Stomach smooth muscle (tissue), 2 donors: ENCODE results near the gene RASL10A.
"Not testable (repeated sequence)": the region's sequence is repeated elsewhere in the genome, so short reads cannot be mapped to it uniquely, and the experiment has no call there.

ENCODE experiments used
- H3K27ac ChIP-seq: one replicate; pipeline ENCODE4 v1.7.0; 2013; ENCODE audit warnings: mild to moderate bottlenecking, low read length, inconsistent platforms
- H3K27me3 ChIP-seq, 2 donors: one replicate each; pipeline ENCODE4 v1.7.0; 2013; ENCODE audit warnings: low read length in 2 of 2; ENCODE audit not compliant: insufficient read depth in 2 of 2, control insufficient read depth in 1 of 2
- H3K36me3 ChIP-seq, 2 donors: one replicate each; pipeline ENCODE4 v1.7.0; 2013; ENCODE audit warnings: low read length in 2 of 2; ENCODE audit not compliant: control insufficient read depth in 2 of 2, insufficient read depth in 2 of 2
- H3K4me1 ChIP-seq: one replicate; pipeline ENCODE4 v1.7.0; 2013; ENCODE audit warnings: low read length; ENCODE audit not compliant: control insufficient read depth, insufficient read depth
- H3K4me3 ChIP-seq, 2 donors: one replicate each; pipeline ENCODE4 v1.7.0; 2013; ENCODE audit warnings: low read length in 2 of 2
- H3K9ac ChIP-seq, 2 donors: one replicate each; pipeline ENCODE4 v1.7.0; 2013; ENCODE audit warnings: low read length in 2 of 2, mild to moderate bottlenecking in 1 of 2
- H3K9me3 ChIP-seq, 2 donors: one replicate each; pipeline ENCODE4 v1.7.0; 2013; ENCODE audit warnings: low read length in 2 of 2; ENCODE audit not compliant: control insufficient read depth in 2 of 2
- donor health status: healthy.
- donor health status: Pancreatic carcinoma.

The RASL10A gene

GRCh38 chr22:29346659-29347058 lies 31.2 kb upstream of the RASL10A start:
- Histone ChIP-seq H3K4me3 (no peak overlapping the region), H3K4me1 (peaks cover 23% of the 10 kb centered on the region), H3K36me3 (peaks cover 48 to 52% of the 10 kb centered on the region in 2 donors), H3K9me3 (no peaks in the 10 kb centered on the region), H3K9ac (no peak overlapping the region), H3K27ac (no peak overlapping the region), H3K27me3 (no peaks in the 10 kb centered on the region)

GRCh38 chr22:29345932-29346331 lies 30.4 kb upstream of the RASL10A start:
- Histone ChIP-seq H3K27ac (no peak overlapping the region), H3K9ac (no peak overlapping the region), H3K4me1 (peaks cover 23% of the 10 kb centered on the region), H3K9me3 (no peaks in the 10 kb centered on the region), H3K27me3 (no peaks in the 10 kb centered on the region), H3K4me3 (no peak overlapping the region), H3K36me3 (peaks cover 46 to 53% of the 10 kb centered on the region in 2 donors)

GRCh38 chr22:29344889-29345288 lies 29.4 kb upstream of the RASL10A start:
- H3K27ac ChIP-seq, H3K9ac ChIP-seq, H3K27me3 ChIP-seq, H3K9me3 ChIP-seq, H3K4me3 ChIP-seq: not testable (repeated sequence)
- H3K36me3 ChIP-seq: peaks cover 45 to 52% of the 10 kb centered on the region in 2 donors
- peaks cover 23% of the 10 kb centered on the region for H3K4me1 ChIP-seq

- Histone ChIP-seq H3K27ac (no peak overlapping the region), H3K36me3 (peaks cover 43 to 50% of the 10 kb centered on the region in 2 donors), H3K4me1 (peaks cover 23% of the 10 kb centered on the region), H3K9ac (no peak overlapping the region), H3K27me3 (no peaks in the 10 kb centered on the region), H3K4me3 (no peak overlapping the region), H3K9me3 (no peaks in the 10 kb centered on the region)
These were observed 28.6 kb upstream of the RASL10A start for GRCh38 chr22:29344137-29344536.

DNA sequence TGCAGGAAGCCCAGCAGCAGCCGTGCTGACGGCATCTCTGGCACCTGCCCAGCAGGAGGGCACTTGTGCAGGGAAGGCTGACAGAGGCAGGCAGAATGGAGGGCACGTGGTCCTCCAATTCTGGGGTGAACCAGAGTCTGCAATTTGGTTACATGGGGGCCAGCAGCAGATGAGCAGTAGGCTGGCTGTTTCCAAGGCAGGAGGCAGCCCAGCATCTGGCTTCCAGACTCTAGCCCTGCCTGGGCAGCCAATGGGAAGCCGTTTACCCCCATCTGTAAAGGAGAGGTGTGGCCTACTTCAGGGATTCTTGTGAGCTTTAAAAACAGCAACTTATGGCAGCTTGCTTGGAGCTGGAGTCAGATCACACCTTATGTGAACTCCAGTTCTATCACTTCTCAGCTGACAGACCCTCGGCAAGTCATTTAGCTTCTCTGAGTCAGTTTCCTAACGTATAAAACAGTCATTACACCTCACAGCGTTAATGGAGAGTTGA lies 27.9 kb upstream of the RASL10A start:
- Histone ChIP-seq H3K9ac (no peak overlapping the region), H3K4me3 (no peak overlapping the region), H3K27ac (no peak overlapping the region), H3K36me3 (peaks cover 41 to 50% of the 10 kb centered on the region in 2 donors), H3K27me3 (no peaks in the 10 kb centered on the region), H3K4me1 (peaks cover 23% of the 10 kb centered on the region), H3K9me3 (no peaks in the 10 kb centered on the region)

- H3K36me3 ChIP-seq: peaks cover 40 to 50% of the 10 kb centered on the region in 2 donors
- no peak overlapping the region for H3K4me3 ChIP-seq
- H3K9ac ChIP-seq: no peak overlapping the region
- no peaks in the 10 kb centered on the region for H3K9me3 ChIP-seq
- H3K27me3 ChIP-seq: no peaks in the 10 kb centered on the region
- H3K27ac ChIP-seq: no peak overlapping the region
- H3K4me1 ChIP-seq: peaks cover 23% of the 10 kb centered on the region
These were observed 27.2 kb upstream of the RASL10A start for GRCh38 chr22:29342577-29343312.

- H3K4me3 ChIP-seq: no peak overlapping the region
- H3K9me3 ChIP-seq: no peaks in the 10 kb centered on the region
- H3K27ac ChIP-seq: no peak overlapping the region
- peaks cover 23% of the 10 kb centered on the region for H3K4me1 ChIP-seq
- no peak overlapping the region for H3K9ac ChIP-seq
- H3K27me3 ChIP-seq: no peaks in the 10 kb centered on the region
- peaks cover 39 to 52% of the 10 kb centered on the region in 2 donors for H3K36me3 ChIP-seq
These were observed 26.7 kb upstream of the RASL10A start for GRCh38 chr22:29342177-29342576.

GRCh38 chr22:29341849-29342127 lies 26.3 kb upstream of the RASL10A start:
- no peak overlapping the region for H3K4me3 ChIP-seq
- H3K36me3 ChIP-seq: peaks cover 39 to 56% of the 10 kb centered on the region in 2 donors
- no peak overlapping the region for H3K27ac ChIP-seq
- no peaks in the 10 kb centered on the region for H3K9me3 ChIP-seq
- H3K4me1 ChIP-seq: peaks cover 23% of the 10 kb centered on the region
- no peak overlapping the region for H3K9ac ChIP-seq
- no peaks in the 10 kb centered on the region for H3K27me3 ChIP-seq

DNA sequence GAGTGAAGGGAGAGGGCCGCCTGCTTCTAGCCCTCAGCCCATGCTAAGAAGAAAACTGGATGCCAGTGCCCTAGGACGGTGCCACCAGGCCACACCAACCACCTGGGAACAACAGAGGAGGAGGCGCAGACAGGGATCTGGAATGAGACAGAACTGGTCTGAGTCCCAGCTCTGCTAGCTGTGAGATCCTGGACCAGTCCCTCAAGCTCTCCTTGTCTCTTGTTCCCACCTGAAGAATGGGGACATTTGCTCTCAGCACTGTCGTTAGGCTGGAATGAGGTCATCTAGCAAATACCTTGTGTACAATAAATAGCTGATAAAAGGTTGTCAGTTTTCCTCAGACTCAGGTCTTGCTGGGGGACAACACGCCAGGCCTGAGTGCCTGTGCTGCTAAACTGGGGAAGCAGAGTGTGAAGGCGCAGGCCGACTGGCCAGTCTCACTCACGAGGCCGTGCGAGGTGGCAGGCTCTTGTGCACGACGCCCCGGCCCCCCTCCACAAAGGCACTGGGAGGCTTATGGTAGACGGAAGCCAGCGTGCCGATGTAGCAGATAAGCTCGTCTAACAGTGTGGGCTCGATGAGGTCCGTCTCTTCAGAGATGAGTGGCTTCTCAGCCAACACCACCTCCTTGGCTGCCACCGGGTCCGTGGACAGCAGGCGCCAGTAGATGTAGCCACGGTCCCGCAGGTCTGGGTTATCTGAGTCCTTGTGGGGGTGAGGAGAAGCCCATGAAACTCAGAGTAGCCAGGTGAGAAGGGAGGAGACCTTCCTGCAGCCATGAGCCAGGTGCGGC lies 25.8 kb upstream of the RASL10A start:
- Histone ChIP-seq H3K27ac (no peak overlapping the region), H3K4me1 (peaks cover 21% of the 10 kb centered on the region), H3K36me3 (peaks cover 37 to 54% of the 10 kb centered on the region in 2 donors), H3K9ac (no peak overlapping the region), H3K4me3 (no peak overlapping the region), H3K9me3 (no peaks in the 10 kb centered on the region), H3K27me3 (no peaks in the 10 kb centered on the region)

DNA sequence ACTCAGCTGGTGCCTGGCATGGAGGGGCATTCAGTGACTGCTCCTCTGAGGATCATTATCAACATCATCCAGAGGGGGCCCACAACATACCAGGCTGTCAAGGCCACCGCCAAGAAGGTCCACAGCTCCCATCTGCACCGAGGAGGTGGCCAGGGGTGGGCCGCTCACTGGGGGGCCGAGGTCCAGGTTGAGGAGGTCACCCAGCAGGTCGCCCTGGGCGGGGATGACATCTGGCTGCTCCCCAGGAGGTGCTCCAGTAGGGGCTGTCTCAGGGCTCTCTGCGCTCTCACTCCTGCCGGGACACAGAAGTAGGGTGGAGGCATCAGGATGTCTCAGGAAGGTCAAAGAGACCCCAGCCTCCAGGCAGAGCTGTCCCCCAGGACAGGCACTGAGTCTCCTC lies 25.1 kb upstream of the RASL10A start:
- no peaks in the 10 kb centered on the region for H3K9me3 ChIP-seq
- no peak overlapping the region for H3K4me3 ChIP-seq
- H3K4me1 ChIP-seq: peaks cover 16% of the 10 kb centered on the region
- no peak overlapping the region for H3K9ac ChIP-seq
- no peak overlapping the region for H3K27ac ChIP-seq
- H3K36me3 ChIP-seq: peaks cover 41 to 57% of the 10 kb centered on the region in 2 donors
- H3K27me3 ChIP-seq: no peaks in the 10 kb centered on the region
